Activated CD8-positive, alpha-beta memory T cell treated with anti-CD3 and anti-CD28 coated beads, Interleukin-2, amount 50 U/mL, for 1 hour (primary cell): Measurements from ENCODE around the gene RHCG.

ENCODE experiments used
- DNase-seq: peaks from one replicate; pipeline ENCODE4 v3.0.0-alpha.2; 2020; ENCODE audit errors: extremely low read depth

The RHCG gene

DNA sequence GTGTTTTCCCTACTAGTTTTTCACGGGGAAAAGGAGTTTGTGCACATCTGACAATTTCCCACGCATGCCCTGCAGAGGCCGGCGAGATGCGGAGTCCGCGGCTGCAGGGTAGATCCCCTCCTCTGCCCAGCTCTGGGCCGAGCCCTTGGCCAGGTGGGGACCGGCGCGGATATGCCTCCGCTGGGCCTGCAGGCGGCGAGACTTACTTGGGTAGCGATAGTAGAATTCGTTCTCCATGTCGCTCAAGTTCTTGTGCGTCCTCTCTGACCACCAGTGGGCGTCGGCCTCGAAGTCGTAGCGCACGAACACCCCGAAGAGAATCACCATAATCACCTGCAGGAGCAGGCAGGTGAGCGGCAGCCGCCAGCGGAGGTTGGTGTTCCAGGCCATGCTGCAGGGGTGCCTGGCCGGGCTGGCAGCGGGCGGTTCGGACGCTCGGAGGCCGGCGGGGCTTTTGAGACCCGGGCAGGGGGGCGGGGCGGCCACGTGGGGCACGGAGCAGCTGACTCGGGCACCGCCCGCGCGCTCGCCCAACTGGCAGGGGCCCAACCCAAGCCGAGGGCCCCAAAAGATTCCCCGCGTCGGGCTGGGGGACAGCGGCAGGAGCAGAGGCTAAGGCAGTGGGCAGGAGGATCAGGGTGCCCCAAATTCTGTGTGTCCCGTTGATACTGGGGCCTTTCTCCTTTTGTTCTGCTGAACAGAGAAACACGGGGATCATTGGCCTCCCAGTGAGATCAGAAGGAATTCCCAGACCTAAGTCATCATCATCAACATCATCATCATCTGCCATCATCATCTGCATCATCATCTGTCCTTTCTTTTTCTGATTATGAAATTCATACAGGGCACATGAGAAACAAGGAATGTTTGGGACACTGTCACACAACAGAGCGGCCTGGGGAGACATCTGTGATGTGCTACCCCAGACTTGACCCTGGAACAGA is at the start of gene RHCG:
RHCG (minus strand) TSS at position 429 of the 944 bp plus-strand sequence; CDS start at position 390, 39 bp downstream.
- no peak for DNase-seq

DNA sequence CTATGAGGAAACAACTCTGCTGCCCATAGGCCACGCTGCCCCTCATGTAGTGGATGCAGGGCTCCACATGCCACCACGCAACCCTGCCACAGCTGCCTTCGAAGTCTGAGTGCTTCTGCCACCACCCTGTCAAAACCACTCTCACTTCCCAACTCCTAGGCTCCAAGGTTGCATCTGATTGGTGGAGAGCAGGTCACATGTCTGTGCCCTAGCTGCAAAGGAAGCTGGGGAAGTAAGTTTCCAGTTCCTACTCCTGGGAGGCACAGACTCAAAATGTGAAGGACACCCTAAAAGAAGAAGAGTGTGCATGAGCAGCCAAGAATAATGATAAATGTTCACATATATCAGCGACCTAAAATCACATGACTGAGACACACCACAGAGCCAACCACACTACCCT is 47.0 kb upstream of the RHCG start:
- no peak for DNase-seq

DNA sequence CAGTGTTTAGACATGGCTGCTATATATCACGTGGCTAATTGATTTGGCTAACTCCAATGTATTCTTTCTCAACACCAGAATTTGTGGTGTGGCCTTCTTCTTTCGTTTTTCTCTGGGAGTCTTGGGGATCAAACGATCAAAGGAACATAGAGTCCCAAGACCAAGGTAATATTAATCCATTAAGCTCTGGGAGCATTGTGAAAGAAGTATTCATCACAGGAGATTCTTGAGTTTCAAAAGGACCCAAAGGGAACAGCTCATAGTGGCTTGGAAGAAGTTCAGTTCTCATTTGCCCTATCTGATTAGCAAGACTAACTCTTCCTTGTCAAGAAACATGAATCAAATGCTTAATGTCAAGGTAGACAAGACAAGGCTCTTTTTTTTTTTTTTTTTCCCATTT is 46.0 kb upstream of the RHCG start:
- no peak for DNase-seq

DNA sequence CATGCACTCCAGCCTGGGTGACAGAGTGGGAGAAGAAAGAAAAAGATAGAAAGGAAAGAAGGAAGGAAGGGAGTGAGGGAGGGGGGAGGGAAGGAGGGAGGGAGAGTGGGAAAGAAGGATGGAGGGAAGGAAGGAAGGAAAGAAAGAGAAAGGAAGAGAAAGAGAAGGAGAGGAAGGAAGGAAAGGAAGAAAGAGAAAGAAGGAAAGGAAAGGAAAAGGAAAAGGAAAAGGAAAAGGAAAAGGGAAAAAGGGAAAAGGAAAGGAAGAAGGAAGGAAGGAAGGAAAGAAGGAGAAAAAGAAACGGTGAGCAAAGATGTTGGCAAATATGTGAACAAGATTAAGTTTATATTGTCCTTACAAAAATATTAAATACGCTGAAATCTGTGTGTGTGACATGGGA is 42.6 kb upstream of the RHCG start:
- DNase-seq: no peak

DNA sequence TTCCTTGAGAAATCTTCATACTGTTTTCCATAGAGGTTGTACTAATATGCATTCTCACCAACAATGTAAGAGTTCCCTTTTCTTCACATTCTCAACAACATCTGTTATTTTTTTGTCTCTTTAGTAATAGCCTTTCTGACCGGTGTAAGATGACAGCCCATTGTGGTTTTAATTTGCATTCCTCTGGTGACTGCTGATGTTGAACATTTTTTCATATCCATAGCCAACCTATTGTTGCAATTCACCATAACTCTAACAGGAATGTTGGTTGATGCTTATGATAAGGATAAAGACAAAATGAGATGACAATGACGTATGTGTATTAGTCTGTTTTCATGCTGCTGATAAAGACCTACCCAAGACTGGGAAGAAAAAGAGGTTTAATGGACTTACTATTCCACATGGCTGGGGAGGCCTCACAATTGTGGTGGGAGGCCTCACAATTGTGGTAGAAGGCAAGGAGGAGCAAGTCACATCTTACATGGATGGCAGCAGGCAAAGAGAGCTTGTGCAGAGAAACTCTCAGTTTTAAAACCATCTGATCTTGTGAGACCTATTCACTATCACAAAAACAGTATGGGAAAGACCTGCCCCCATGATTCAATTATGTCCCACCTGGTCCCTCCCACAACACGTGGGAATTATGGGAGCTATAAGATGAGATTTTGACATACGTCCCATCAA is 37.6 kb upstream of the RHCG start:
- DNase-seq: no peak

DNA sequence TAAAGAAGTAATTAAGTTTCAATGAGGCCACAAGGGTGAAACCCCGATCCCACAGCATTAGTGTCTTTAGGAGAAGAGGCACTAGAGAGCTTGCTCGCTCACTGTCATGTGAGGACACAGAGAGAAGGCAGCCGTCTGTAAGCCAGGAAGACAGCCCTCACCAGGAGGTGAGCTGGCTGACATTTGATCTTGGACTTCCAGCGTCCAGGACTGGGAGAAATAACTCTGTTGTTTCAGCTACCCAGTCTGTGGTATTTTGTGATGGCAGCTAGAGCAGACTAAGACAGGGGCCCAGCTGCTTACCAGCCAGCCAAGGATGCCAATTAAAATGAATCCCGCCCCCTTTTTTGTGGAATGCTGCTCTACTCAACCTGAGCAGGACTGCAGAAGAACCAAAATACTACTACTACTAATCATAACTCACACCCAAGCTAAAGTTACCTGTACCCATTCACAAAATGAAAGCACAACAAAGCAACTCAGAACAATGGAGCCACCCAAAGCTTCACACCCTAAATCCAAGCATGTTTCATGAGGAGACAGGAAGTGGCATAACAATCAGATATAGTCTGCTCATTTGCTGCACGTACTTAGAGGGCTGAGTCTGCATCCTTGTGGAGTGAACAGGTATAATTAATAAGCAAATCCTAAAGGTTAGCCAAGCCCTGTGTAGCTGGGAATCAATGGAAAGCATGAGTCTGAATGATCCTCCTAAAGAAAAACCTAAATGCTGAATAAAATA is 35.6 kb upstream of the RHCG start:
- DNase-seq: no peak

DNA sequence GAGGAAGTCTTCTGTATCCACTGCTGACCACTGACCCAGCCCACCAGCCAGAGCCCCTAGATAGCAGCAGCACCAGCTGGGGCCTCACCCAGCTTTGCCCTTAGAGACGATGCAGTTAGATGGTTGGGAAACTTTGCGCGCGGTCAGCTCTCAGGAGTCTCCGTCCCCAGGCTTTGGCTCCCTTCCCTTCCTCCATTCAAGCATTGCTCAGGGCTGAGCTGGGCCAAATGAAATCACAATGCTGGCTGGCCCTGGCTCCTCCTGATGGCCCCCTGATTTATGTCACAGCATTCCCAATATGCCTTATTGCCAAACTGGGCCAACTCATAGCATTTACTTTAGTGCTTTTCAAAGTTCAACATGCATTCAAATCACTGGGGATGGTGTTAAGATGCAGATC is 34.6 kb upstream of the RHCG start:
- no peak for DNase-seq

DNA sequence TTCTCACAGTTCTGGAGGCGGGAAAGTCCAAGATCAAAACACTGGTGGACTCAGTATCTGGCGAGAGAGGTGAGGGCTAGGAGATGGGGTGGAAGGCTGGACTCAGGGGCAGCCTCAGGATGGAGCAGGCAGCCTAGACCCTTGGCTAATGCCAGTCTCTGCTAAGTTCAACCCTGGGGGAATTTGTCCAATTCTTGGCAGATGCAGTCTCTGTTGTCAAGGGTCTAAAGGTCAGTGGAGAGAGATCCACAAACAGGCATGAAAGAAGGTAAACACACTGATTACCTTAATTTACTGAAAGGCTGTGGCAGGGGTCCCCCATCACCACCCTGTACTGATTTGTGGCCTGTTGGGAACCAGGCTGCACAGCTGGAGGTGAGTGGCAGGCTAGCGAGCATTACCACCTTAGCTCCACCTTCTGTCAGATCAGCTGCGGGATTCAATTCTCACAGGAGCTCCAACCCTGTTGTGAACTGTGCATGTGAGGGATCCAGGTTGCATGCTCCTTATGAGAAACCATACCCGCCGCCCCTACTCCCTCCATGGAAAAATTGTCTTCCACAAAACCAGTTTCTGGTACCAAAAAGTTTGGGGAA is 32.5 kb upstream of the RHCG start:
- DNase-seq: no peak

DNA sequence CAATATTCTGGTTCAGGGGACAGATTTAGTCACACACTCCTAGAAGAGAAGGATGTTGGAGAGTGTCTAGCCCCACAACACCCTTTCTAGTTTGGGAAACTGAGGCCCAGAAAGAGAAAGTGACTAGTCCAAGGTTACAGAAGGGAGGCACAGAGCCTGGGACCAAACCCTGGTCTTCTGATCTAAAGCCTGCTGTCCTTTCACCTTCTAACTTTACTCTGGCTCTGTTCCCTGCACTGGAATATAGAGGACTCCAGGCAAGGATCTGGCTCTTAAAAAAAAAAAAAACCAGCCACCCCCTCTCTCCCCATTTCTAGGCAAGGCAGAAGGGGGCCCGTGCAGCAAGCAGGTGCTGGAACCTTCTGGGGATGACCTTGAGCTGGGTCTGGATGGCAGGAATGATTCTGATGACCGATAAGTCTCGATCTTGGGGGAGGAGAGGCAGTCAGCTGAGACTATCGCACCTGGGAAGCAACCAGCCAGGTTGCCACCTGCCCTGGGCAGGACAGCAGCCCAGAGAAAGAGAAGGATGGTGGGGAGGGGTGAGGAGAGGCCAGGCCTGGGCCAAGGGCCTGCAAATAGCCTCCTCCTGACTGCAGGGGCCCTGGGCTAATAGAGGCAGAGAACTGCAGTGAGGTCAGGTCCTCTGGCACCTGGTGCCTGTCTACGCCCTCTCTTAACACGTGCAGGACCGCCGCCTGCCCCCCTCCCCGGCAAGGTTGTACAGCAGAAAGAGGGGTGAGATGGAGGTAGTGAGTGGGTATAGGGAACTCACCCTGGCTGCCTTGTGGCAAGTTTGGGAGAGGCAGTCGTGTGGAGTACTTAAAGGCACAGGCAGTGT is 30.4 kb upstream of the RHCG start:
- no peak for DNase-seq

DNA sequence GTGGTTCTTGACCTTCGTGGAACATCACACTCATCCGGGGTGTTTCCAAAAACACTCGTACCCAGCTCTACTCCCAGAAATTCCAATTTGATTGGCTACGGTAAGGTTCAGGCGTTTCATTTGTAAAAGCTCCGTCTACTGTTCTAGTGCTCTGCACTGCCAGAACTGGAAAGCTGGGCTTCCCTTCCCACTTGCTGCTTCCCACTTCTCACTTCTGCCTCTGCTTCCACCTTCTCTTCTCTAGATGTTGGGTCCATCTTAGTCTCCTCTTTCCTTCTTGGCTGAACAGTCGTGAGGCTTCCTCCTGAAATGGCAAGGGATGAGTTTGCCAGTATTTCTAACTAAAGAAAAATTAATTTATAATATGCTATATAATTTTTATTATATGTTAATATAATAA is 29.8 kb upstream of the RHCG start:
- DNase-seq: no peak

DNA sequence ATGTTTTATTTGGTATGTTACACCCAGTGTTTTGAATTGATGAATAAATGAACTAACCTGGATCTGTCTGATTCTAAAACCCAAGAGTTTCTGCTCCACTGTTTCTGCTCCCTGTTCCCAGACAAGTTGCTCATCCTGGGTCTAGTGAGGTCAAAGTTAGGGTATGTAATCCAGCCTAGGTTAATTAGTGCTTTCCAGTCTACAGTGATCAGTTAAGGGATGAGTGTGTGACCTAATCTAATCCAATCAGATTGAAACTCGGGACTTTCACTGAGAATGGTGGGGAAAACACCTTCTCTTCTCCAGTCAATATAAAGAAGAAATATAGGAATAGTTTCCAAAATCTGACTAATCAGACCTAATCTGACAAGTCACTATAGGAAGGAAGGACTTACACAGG is 27.8 kb upstream of the RHCG start:
- no peak for DNase-seq

DNA sequence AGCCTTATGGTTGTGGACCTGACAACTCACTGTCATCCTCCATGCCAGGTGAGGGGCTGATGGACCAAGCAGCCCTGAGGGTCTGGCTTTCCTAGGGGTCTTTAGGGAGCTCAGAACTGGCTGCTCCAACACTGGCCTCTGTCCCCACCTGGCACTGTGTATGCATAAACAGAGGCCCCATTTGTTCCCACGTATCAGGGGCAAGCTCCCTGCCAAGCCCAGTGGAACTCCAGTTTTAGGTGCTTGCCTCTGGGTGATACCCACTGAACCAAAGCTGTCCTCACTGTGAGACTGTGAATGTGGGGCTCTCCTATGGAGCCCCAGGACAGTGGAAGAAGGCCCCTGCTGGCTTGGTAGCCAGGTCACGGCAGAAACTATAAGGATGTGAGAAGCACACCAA is 26.7 kb upstream of the RHCG start:
- DNase-seq: no peak

DNA sequence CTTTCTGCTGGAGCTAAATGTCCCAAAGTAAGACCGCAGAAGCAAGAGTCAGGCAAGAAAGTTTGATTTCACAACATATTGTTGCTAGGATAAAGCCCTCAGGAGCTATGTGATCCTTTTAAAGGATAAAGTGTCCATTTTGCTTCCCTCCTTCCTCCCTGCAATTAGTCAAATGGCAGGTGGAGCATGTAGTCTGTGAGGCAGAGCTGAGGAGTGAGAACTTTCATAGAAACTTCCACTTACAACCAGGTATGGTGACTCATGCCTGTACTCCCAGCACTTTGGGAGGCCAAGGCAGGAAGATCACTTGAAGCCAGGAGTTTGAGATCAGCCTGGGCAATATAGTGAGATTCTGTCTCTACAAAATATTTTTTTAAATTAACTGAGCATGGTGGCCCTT is 25.2 kb upstream of the RHCG start:
- DNase-seq: no peak

DNA sequence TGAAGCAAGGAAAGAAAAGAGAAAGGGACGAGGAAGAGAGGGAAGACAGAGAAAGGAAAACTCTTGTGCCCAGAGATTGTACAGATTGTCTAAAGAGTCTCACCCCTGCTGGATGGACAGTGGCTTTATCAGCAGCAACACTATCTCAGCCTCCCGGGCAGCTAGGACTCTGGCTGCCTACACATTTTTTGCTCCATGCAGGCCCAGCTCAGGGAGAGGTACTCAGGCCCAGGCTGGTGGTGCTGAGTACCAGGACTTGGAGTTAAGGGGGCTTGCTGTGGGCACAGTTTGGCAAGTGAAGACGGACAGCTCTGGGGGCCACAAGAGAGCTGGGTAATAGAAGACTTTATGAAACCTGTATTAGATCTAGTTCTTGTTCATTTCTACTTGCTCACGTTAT is 19.1 kb upstream of the RHCG start:
- no peak for DNase-seq

DNA sequence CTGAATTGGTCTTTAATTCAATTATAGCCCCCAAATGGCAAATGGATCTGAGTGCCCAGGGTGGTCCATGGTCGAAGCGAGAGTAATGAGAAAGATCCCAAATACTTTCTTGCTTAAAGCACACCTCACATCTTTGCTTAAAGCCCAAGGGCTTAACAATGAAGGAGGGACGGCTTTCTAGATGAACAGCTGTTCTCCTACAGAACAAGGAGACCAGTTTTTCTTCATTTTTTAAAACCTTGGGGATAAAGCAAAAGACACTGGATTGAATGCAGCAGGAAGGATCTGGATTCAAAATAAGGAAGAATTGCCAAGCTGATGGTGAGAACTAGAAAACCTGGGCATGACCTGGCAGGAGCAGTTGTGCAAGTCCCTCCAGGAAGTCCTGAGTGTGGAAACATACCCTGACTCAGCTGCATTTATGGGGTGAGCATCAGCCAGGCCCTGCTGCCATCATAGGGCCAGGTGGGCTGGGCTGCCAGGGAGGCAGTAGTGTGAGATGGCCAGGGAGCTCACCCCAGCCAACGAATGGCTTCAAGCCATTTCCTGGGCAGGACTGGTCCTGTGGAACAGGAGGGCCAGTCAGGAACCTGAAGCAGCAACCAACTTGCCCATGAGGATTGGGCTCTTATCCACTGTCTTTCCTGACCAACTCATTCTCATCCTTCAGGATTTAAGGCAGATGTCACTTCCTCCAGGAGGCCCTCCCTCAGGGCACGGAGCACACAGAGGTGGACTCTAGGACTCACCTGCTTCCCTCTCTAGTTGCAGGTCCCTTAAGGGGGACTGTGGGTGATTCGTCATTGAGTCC is 18.4 kb upstream of the RHCG start:
- DNase-seq: no peak

DNA sequence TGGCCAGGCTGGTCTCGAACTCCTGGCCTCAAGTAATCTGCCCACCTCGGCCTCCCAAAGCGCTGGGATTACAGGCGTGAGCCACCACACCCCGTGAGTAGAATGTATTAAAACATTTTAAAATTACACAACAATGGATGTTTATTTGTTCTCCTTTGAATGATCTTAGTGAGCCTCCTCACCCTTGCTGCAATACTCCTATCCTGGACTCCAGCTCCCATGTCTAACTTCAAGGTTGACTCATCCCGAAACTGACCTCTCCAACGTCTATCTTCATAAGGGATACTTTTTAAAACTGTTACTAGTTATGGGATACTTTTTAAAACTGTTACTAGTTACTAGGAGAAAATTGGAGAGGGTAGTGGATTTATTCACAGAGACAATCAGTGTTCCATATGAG is 17.8 kb upstream of the RHCG start:
- DNase-seq: no peak

DNA sequence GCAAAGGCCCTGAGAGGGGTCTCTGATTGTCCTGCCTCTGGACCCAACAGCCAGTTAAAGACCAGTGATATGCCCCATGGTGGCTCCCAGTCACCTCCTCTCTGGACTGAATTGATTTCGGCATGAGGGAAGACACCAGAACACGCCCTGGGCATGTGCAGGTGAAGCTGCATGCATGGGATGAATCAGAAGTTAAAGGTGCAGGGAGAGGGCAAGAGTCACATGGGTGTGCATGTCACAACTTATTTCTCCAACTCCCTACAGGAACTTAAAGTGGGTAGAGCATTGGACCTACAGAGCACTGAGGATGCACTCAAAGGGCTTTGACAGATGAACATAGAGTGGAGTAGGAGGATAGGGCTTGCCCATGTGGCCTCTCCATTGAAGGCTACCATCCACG is 16.9 kb upstream of the RHCG start:
- no peak for DNase-seq

DNA sequence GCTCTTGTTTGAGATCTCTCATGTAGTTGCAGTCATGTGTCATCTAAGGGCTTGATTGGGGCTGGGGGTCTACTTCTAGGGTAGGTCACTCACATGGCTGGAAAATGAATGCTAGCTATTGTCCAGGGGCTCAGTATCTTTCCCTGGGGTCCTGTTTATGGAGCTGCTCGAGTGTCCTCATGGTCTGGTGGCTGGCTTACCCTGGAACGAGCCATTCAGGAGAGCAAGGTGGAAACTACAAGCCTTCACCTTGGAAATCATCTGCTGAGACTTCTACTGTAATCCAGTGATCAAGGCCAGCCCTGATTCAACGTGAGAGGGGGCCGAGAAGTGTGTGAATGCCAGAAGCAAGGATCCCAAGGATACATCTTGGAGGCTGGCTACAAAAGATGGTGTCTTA is 16.2 kb upstream of the RHCG start:
- DNase-seq: no peak

DNA sequence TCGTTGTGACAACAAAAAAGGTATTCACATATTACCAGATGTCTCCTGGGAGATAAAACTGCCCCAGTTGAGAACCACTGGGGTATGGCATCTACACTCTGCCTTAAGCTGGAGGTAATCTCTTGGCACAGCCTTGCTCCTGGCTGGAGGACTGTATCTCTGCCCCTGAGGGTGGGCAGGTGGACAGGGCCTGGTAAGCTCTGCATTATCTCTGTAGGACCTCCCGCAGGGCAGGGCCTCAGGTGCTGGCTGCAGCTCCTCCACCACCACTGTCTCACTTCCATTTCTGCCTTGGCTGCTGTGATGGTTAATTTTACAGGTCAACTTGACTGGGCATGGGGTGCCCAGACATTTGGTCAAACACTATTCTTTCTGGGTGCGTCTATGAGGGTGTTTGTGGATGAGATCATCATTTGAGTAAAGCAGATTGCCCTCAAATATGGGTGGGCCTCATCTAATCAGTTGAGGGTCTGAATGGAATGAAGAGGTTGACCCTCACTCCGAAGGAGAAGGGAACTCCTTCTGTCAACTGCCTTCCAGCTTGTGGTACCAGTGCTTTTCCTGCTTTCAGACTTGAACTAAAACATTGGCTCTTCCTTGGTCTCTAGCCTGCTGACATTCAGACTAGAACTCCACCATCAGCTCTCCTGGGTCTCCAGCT is 9.8 kb upstream of the RHCG start:
- DNase-seq: no peak

DNA sequence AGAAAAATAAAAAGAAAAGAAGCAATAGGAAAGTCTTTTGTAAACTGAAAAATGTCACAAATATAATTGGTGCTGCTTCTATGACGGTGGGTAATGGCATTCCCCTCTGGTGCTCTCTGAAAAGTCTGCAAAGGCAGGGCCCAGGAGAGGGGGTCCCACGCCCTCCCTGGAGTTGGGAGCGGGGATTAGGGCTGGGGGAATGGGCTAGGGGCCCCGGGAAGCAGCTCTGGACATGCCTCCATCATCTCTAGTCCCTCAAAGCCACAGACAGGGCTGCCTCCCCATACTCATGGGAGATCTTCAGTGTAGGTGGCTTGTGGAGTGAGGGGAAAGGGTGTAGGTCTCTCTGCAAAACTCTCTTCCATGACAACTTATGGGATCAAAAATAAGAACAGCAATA is 7.8 kb upstream of the RHCG start:
- no peak for DNase-seq
